Lung (tissue), 12 donors: ENCODE results near the gene TNFRSF19. TPM values are rescaled to one million over a fixed set of nuclear protein-coding genes. Genes with fewer than 3 reads are reported as not detected.

Experiments
- ATAC-seq: fragments of 200-7000 bp; cut with Tn5 transposase; one replicate; pipeline ENCODE4 v1.9.1; 2020; ENCODE audit warnings: moderate number of reproducible peaks; ENCODE audit not compliant: insufficient read depth, low FRiP score
- DNase-seq, 3 donors: peaks; one replicate each; pipeline ENCODE4 v3.0.0-alpha.2; 2013 to 2017
- H3K27ac ChIP-seq, 2 donors: one replicate each; pipeline ENCODE4 v1.5.1; 2013; ENCODE audit warnings: mild to moderate bottlenecking in 2 of 2, moderate library complexity in 2 of 2, control low read depth in 1 of 2, inconsistent platforms in 1 of 2, low read depth in 1 of 2, low read length in 1 of 2
- H3K27me3 ChIP-seq, 3 donors: one replicate each; pipeline ENCODE4 v1.5.1; 2013; ENCODE audit warnings: low read length in 2 of 3; ENCODE audit not compliant: control insufficient read depth in 3 of 3, insufficient read depth in 3 of 3
- H3K36me3 ChIP-seq, 4 donors: one replicate each; pipeline ENCODE4 v1.5.1; 2013; ENCODE audit warnings: low read length in 4 of 4, mild to moderate bottlenecking in 1 of 4, moderate library complexity in 1 of 4; ENCODE audit not compliant: control insufficient read depth in 4 of 4, insufficient read depth in 4 of 4
- H3K4me1 ChIP-seq, 5 donors: one replicate each; pipeline ENCODE4 v1.5.1; 2013; ENCODE audit warnings: low read length in 5 of 5, mild to moderate bottlenecking in 2 of 5, moderate library complexity in 1 of 5; ENCODE audit not compliant: control insufficient read depth in 5 of 5, insufficient read depth in 5 of 5
- H3K4me3 ChIP-seq: one replicate; pipeline ENCODE4 v1.5.1; 2013; ENCODE audit warnings: mild to moderate bottlenecking, control low read depth, moderate library complexity
- H3K9ac ChIP-seq, 2 donors: one replicate each; pipeline ENCODE4 v1.5.1; 2013; ENCODE audit warnings: low read length in 2 of 2, control low read depth in 1 of 2; ENCODE audit not compliant: insufficient read depth in 1 of 2
- H3K9me3 ChIP-seq, 4 donors: one replicate each; pipeline ENCODE4 v1.5.1; 2013; ENCODE audit warnings: low read length in 3 of 4, mild to moderate bottlenecking in 1 of 4, moderate library complexity in 1 of 4; ENCODE audit not compliant: control insufficient read depth in 4 of 4, insufficient read depth in 3 of 4
- CTCF ChIP-seq: IDR thresholded peaks from 2 replicates; pipeline ENCODE4 v1.5.1; 2012; ENCODE audit warnings: mild to moderate bottlenecking; ENCODE audit errors: control extremely low read depth, extremely low read depth
- WGBS, 2 donors: extraction: QIAGEN DNeasy Blood & Tissue Kit; methylation state at CpG; one replicate each; pipeline ENCODE4 v1.1.7; 2013; 5-methylcytosine and 5-hydroxymethylcytosine counted together
- polyA plus RNA-seq, 2 donors: library from polyadenylated mRNA; stranded (reverse); fragments of 200-250 nt; gene quantifications; one replicate each; pipeline ENCODE4 v1.2.1, GENCODE V29; 2013
- total RNA-seq, 2 donors: library from RNA; depleted of rRNA in 1 of 2; stranded (reverse); fragments of >200 nt in 1 of 2; gene quantifications; one replicate each; pipeline ENCODE4 v1.2.1, GENCODE V29; 2014 to 2021
- donor health status: control.
- donor health status: control.
- donor health status: Bipolar disorder and iron deficiency.
- donor health status: healthy.
- donor health status: DM: yes; HTN: yes; CAD: no.

The TNFRSF19 gene
- total and polyA plus RNA-seq, 4 donors: 9.5 to 68.0 (median 34.7) TPM

- ATAC-seq (no peak), DNase-seq (peak in 2 of 3 donors; percentile 51 to 57)
- Histone ChIP-seq H3K27ac (no peak overlapping the region), H3K9me3 (no peaks in the 10 kb centered on the region), H3K36me3 (peaks cover 0 to 43% (median 12%) of the 10 kb centered on the region in 4 donors), H3K4me1 (peaks cover 0 to 42% (median 0%) of the 10 kb centered on the region in 5 donors), H3K27me3 (no peaks in the 10 kb centered on the region), H3K9ac (no peak overlapping the region), H3K4me3 (no peak overlapping the region)
- WGBS, 2 donors: 85 to 88% methylated on average over 8 of the region's 8 CpGs
- no peak for TF ChIP-seq CTCF
These were observed 96.4 kb downstream of the TNFRSF19 start for GRCh38 chr13:23666582-23666981.

- Histone ChIP-seq H3K4me1 (peaks cover 0 to 54% (median 4%) of the 10 kb centered on the region in 5 donors), H3K27ac (no peak overlapping the region), H3K9me3 (no peaks in the 10 kb centered on the region), H3K9ac (no peak overlapping the region), H3K27me3 (no peaks in the 10 kb centered on the region), H3K4me3 (no peak overlapping the region), H3K36me3 (peaks cover 0 to 37% (median 10%) of the 10 kb centered on the region in 4 donors)
- no peak for TF ChIP-seq CTCF
- DNase-seq: no peak
- no peak for ATAC-seq
- whole genome bisulfite sequencing, 2 donors: 95% methylated on average over 6 of the region's 6 CpGs
These were observed 97.5 kb downstream of the TNFRSF19 start for GRCh38 chr13:23667750-23668149.

GRCh38 chr13:23668562-23668961 is 98.3 kb downstream of the TNFRSF19 start:
- no peak for ATAC-seq

More at GRCh38 chr13:23668562-23668961, 98.3 kb downstream of the TNFRSF19 start:
- WGBS, 2 donors: 95 to 98% methylated on average over 9 of the region's 9 CpGs
- H3K4me1 ChIP-seq: peaks cover 0 to 62% (median 5%) of the 10 kb centered on the region in 5 donors
- peaks cover 0 to 37% (median 10%) of the 10 kb centered on the region in 4 donors for H3K36me3 ChIP-seq
- H3K27ac ChIP-seq: no peak overlapping the region
- H3K4me3 ChIP-seq: no peak overlapping the region
- H3K27me3 ChIP-seq: no peaks in the 10 kb centered on the region
- DNase-seq: no peak
- no peak for TF ChIP-seq CTCF
- no peak overlapping the region for H3K9ac ChIP-seq
- no peaks in the 10 kb centered on the region for H3K9me3 ChIP-seq
